CD4-positive, alpha-beta T cell treated with Interleukin-6 at 100 ng/mL for 8 hours (primary cell): ENCODE measurements around the gene TNFAIP3.

Experiments used
- DNase-seq: peaks from one replicate; pipeline ENCODE4 v3.0.0-alpha.2; 2020; ENCODE audit warnings: mixed read lengths, low spot score

The TNFAIP3 gene

GRCh38 chr6:137864812-137865508 lies 2.1 kb upstream of the TNFAIP3 start:
- no peak for DNase-seq

DNA sequence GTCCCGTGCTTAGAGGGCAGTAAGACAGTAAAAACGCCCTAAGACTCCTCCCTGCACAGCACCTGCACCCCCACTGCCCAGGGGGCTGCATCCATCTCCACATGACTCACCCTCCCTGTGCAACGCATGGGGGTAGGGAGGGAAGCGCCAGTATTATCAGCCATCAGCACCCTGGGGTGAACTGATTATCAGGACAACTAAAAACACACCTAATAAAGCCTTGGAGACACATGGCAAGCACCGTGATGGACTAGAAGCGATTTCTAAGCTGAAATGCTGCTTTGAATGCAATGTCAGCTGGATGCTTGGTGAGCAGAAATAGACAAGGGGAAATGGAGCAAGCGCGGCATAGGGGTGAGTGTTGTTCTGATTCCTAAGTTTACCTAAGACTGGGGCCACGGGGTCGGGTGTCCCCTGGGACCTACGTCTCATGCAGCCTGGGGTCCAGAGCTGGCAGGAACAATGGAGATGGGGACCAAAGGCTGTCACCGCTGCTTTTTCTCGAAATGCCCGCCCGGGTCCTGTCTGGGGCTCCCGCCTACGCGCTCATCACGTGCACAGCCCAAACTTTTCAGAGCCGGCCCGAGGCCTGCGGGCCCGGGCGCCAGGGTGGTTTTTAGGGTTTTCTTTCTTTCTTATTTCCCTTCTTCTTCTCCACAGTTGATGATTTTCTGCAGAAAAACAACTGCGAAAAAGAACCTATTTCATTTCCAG lies 702 bp upstream of the TNFAIP3 start:
- no peak for DNase-seq

- peak; percentile 55 for DNase-seq
Measured at GRCh38 chr6:137867685-137868509, 838 bp downstream of the TNFAIP3 start.

- DNase-seq = no peak
Measured at GRCh38 chr6:137868721-137869548, 1.9 kb downstream of the TNFAIP3 start.

DNA sequence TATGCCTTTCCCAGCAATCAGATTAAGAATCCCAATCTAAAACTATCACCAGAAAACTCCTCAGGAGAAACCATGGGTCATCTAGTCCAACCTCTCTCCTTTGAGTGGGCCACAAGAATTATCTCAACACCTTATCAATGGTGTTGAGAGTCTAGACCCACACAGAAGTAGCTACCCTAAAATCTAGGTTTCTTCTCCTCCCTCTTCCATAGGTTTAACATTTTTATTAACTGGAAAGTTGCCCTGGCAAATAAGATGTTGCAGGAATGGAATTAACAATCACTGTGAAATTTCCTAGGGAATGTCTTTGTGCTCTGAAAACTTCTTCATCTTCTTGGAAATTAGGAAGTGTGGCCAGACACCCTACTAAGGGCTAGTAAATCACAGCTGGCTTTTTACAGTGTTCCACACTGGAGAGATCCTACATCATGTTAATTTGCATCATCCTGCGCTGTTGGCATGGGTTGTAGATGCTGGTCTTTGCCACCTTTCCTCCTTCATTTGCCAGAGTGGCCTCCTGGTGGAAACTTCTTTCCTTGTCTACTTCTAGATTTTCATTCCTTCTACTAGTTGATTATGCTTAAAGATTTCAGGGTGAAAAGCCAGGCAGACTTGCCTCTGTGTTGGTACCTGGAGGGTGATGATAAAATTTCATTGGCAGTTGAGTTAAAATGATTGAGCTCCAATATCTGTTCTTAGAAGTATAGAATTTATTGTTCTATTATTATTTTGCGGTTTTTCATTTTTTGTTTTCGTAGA lies 2.7 kb downstream of the TNFAIP3 start:
- no peak for DNase-seq

- no peak for DNase-seq
Measured at GRCh38 chr6:137870308-137870644, 3.2 kb downstream of the TNFAIP3 start.

GRCh38 chr6:137870744-137871247 lies 3.7 kb downstream of the TNFAIP3 start:
- DNase-seq = peak; percentile 40

DNA sequence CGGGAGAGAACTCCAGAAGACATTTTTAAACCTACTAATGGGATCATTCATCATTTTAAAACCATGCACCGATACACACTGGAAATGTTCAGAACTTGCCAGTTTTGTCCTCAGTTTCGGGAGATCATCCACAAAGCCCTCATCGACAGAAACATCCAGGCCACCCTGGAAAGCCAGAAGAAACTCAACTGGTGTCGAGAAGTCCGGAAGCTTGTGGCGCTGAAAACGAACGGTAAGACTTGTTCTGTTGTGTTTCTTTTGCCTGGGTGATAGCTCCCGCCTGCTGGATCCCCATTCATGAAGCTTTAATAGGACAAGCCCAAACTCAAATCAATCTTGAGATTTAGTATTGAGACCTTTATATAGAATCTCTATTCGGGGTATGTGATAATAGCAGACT lies 4.2 kb downstream of the TNFAIP3 start:
- DNase-seq = no peak

GRCh38 chr6:137871831-137872454 lies 4.9 kb downstream of the TNFAIP3 start:
- DNase-seq = no peak

DNA sequence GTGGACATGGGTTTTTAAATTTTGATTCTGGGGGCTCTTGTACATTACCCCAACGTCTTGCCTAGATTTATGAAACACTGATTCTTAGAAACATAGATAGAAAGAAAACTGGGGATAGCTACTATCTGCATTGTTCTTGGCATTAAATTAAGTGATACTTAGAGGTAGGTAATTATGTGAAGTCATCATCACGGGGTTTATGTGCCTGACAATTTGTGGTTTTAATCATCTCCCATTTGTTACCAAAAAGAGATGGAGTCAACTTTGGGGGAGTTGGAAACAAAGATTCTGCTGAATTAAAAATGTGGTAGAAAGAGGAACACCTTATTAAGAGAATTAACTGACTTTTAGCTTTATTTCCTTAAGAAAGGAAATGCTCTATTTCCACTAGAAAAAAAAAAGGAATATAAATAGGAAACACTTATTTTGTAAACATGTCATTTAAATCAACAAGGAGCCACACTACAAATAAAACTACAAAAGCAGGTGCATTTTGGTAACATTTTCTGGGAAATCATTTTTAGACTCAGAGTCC lies 5.6 kb downstream of the TNFAIP3 start:
- no peak for DNase-seq

DNA sequence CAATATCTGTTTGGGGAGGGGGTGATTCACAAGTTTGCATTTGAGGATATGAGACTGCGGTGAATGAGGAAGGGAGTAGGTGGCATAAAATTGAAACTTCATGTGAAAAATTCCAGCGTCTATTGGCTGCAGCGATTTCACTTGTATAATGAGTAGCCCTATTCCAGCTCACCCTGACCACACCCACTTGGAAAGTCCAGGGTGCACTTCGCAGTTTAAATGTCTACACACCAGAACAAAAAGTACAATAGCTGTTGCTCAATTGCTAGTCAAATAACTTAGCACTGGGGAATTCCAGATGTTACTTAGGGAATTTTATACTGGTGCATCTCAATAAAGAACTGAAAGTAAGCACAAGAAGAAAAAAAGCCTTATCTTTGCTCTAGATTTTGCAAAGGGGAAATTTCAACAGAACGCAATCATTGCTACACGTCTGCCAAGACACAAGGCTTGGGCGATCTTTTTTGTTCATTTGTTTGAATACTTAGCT lies 6.3 kb downstream of the TNFAIP3 start:
- DNase-seq = peak; percentile 52

- DNase-seq = no peak
Measured at GRCh38 chr6:137874204-137875057, 7.4 kb downstream of the TNFAIP3 start.

DNA sequence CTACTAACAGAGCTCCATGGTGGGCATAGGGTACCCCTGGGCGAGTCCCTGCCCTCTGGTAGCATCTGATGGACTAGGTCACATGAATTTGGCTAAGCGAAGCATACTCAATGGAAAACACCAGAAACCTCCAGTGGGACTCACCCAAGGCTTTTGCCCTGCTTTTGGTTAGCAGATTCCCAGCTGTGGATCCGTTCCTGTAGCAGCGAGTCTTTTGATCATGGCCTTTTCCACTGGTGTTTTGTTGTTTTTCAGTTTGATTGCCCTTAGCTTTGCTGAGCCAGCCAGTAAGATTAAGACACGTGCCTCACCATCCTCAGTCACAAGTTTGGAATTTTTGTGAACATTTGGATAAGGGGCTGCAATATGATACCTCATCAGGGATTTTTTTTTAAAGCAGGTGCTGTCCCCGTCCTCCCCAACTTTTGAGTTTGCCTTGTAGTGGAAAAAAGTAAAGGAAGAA lies 8.0 kb downstream of the TNFAIP3 start:
- DNase-seq = no peak

DNA sequence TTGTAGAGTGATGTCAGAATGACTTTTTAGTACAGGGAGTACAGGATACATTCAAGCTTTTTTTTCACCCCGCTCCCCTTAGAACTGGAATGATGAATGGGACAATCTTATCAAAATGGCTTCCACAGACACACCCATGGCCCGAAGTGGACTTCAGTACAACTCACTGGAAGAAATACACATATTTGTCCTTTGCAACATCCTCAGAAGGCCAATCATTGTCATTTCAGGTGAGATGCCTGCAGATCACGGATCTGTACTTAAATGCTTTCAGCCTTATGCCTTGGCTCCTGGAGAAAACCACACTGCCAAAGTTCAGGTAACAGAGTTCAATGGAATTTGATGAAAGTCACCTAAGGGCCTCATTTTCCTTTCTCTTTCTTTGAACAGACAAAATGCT lies 8.5 kb downstream of the TNFAIP3 start:
- no peak for DNase-seq

- no peak for DNase-seq
Measured at GRCh38 chr6:137876547-137876946, 9.5 kb downstream of the TNFAIP3 start.

GRCh38 chr6:137877113-137877512 lies 10.1 kb downstream of the TNFAIP3 start:
- no peak for DNase-seq

- DNase-seq = no peak
Measured at GRCh38 chr6:137877606-137878005, 10.5 kb downstream of the TNFAIP3 start.

GRCh38 chr6:137878029-137878428 lies 11.0 kb downstream of the TNFAIP3 start:
- DNase-seq = no peak
